ENCODE results near the gene COMMD6.

DNA sequence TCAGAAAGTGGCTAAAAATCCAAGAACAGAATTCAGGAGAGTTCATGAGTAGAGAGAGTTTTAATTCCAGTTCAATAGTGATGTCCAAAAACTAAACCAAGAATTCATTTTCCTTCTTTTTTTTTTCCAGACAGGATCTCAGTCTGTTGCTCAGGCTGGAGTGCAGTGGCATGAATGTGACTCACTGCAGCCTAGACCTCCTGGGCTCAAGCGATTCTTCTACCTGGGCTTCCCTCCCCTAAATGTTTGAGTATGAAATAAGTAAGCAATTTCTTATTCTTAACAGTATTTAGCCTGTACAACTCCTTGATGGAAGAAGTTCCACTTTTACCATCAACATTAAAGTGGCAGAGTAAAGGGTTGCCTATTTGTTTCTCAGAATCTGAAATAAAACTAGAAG is 3.8 kb downstream of the COMMD6 start:
- TF ChIP-seq, protein P1, sequence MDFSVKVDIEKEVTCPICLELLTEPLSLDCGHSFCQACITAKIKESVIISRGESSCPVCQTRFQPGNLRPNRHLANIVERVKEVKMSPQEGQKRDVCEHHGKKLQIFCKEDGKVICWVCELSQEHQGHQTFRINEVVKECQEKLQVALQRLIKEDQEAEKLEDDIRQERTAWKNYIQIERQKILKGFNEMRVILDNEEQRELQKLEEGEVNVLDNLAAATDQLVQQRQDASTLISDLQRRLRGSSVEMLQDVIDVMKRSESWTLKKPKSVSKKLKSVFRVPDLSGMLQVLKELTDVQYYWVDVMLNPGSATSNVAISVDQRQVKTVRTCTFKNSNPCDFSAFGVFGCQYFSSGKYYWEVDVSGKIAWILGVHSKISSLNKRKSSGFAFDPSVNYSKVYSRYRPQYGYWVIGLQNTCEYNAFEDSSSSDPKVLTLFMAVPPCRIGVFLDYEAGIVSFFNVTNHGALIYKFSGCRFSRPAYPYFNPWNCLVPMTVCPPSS (IDR thresholded peaks at IDR 0.05): no peak
- TF ChIP-seq ZNF354B (CRISPR knock-in tag; IDR thresholded peaks at IDR 0.05) (no peak), EP300 (IDR thresholded peaks at IDR 0.05; ENCODE audit: low read depth in 2 of 2, low read length in 2 of 2) (no peak), EP300 (CRISPR knock-in tag; IDR thresholded peaks at IDR 0.05; ENCODE audit: borderline replicate concordance) (no peak), SNAPC2 (CRISPR knock-in tag; IDR thresholded peaks at IDR 0.05) (no peak)
- TF ChIP-seq, protein P2, sequence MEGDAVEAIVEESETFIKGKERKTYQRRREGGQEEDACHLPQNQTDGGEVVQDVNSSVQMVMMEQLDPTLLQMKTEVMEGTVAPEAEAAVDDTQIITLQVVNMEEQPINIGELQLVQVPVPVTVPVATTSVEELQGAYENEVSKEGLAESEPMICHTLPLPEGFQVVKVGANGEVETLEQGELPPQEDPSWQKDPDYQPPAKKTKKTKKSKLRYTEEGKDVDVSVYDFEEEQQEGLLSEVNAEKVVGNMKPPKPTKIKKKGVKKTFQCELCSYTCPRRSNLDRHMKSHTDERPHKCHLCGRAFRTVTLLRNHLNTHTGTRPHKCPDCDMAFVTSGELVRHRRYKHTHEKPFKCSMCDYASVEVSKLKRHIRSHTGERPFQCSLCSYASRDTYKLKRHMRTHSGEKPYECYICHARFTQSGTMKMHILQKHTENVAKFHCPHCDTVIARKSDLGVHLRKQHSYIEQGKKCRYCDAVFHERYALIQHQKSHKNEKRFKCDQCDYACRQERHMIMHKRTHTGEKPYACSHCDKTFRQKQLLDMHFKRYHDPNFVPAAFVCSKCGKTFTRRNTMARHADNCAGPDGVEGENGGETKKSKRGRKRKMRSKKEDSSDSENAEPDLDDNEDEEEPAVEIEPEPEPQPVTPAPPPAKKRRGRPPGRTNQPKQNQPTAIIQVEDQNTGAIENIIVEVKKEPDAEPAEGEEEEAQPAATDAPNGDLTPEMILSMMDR (CRISPR knock-in tag; IDR thresholded peaks at IDR 0.05): no peak

Measured in HepG2 (cell line).